H9 (cell line): ENCODE data around the gene CARD6. TPM values are rescaled to one million over a fixed set of nuclear protein-coding genes. Genes with fewer than 3 reads are reported as not detected.

ENCODE experiments used
- DNase-seq: peaks from one replicate; pipeline ENCODE4 v3.0.0-alpha.2; 2017
- H2AFZ ChIP-seq: one replicate; pipeline ENCODE4 v1.6.1; 2013; ENCODE audit warnings: mild to moderate bottlenecking, low read length, control low read depth, moderate library complexity
- H2AK5ac ChIP-seq: 2 replicates; pipeline ENCODE4 v1.6.1; 2013; ENCODE audit warnings: low read length, control low read depth, mixed read lengths; ENCODE audit not compliant: insufficient read length
- H2BK120ac ChIP-seq: one replicate; pipeline ENCODE4 v1.6.1; 2013; ENCODE audit warnings: low read depth, mild to moderate bottlenecking, low read length, control low read depth, inconsistent platforms; ENCODE audit not compliant: poor library complexity, severe bottlenecking
- H2BK12ac ChIP-seq: 2 replicates; pipeline ENCODE4 v1.6.1; 2013; ENCODE audit warnings: low read length, control low read depth, mixed read lengths, low read depth; ENCODE audit not compliant: insufficient read length
- H2BK15ac ChIP-seq: 2 replicates; pipeline ENCODE4 v1.6.1; 2013; ENCODE audit warnings: low read depth, low read length, control low read depth
- H2BK20ac ChIP-seq: one replicate; pipeline ENCODE4 v1.6.1; 2013; ENCODE audit warnings: low read depth, mild to moderate bottlenecking, low read length, control low read depth, inconsistent platforms; ENCODE audit not compliant: poor library complexity, severe bottlenecking
- H2BK5ac ChIP-seq: 2 replicates; pipeline ENCODE4 v1.6.1; 2013; ENCODE audit warnings: low read length, control low read depth, mixed read lengths; ENCODE audit not compliant: insufficient read length
- H3K14ac ChIP-seq: 2 replicates; pipeline ENCODE4 v1.6.1; 2013; ENCODE audit warnings: low read length, control low read depth; ENCODE audit not compliant: insufficient read depth
- H3K18ac ChIP-seq: 2 replicates; pipeline ENCODE4 v1.6.1; 2013; ENCODE audit warnings: low read depth, mild to moderate bottlenecking, mixed read lengths, low read length, control low read depth; ENCODE audit not compliant: insufficient read length
- H3K23ac ChIP-seq: 2 replicates; pipeline ENCODE4 v1.6.1; 2013; ENCODE audit warnings: low read length, control low read depth, mixed read lengths, low read depth; ENCODE audit not compliant: insufficient read length
- H3K23me2 ChIP-seq: 2 replicates; pipeline ENCODE4 v1.6.1; 2013; ENCODE audit warnings: low read depth, mild to moderate bottlenecking, mixed read lengths, low read length, control low read depth; ENCODE audit not compliant: insufficient read length, poor library complexity, severe bottlenecking
- H3K27ac ChIP-seq: 2 replicates; pipeline ENCODE4 v1.5.1; 2013; ENCODE audit warnings: low read length, control low read depth, mixed read lengths, low read depth; ENCODE audit not compliant: insufficient read length
- H3K27me3 ChIP-seq: 2 replicates; pipeline ENCODE4 v1.6.1; 2013; ENCODE audit warnings: low read length, control low read depth, inconsistent platforms; ENCODE audit not compliant: insufficient read depth
- H3K4ac ChIP-seq: 2 replicates; pipeline ENCODE4 v1.6.1; 2013; ENCODE audit warnings: low read depth, mild to moderate bottlenecking, control low read depth, inconsistent platforms, low read length, moderate library complexity
- H3K4me1 ChIP-seq: 2 replicates; pipeline ENCODE4 v1.6.1; 2013; ENCODE audit warnings: low read length, control low read depth, inconsistent platforms; ENCODE audit not compliant: insufficient read depth
- H3K4me2 ChIP-seq: 2 replicates; pipeline ENCODE4 v1.6.1; 2013; ENCODE audit warnings: low read length, control low read depth, mixed read lengths; ENCODE audit not compliant: insufficient read length, insufficient read depth
- H3K56ac ChIP-seq: 2 replicates; pipeline ENCODE4 v1.6.1; 2013; ENCODE audit warnings: low read depth, mild to moderate bottlenecking, mixed read lengths, low read length, control low read depth; ENCODE audit not compliant: insufficient read length
- H3K79me1 ChIP-seq: 2 replicates; pipeline ENCODE4 v1.6.1; 2013; ENCODE audit warnings: low read depth, mild to moderate bottlenecking, moderate library complexity, low read length, control low read depth, inconsistent platforms; ENCODE audit not compliant: insufficient read depth, poor library complexity, severe bottlenecking
- H3K79me2 ChIP-seq: 2 replicates; pipeline ENCODE4 v1.6.1; 2013; ENCODE audit warnings: low read length, control low read depth, inconsistent platforms; ENCODE audit not compliant: insufficient read depth
- H3K9ac ChIP-seq: 2 replicates; pipeline ENCODE4 v1.6.1; 2013; ENCODE audit warnings: low read length, control low read depth, mixed read lengths; ENCODE audit not compliant: insufficient read length; ENCODE audit errors: extremely low read depth
- H3K9me3 ChIP-seq: one replicate; pipeline ENCODE4 v1.6.1; 2013; ENCODE audit warnings: low read depth, low read length, inconsistent platforms; ENCODE audit not compliant: control insufficient read depth
- H3T11ph ChIP-seq: one replicate; pipeline ENCODE4 v1.6.1; 2013; ENCODE audit warnings: mild to moderate bottlenecking, low read length, control low read depth, inconsistent platforms
- H4K20me1 ChIP-seq: one replicate; pipeline ENCODE4 v1.6.1; 2013; ENCODE audit not compliant: control insufficient read depth, insufficient read length, insufficient read depth
- H4K5ac ChIP-seq: 2 replicates; pipeline ENCODE4 v1.6.1; 2013; ENCODE audit warnings: low read depth, mild to moderate bottlenecking, mixed read lengths, low read length, control low read depth; ENCODE audit not compliant: insufficient read length
- H4K8ac ChIP-seq: replicated peaks from 2 replicates; pipeline ENCODE4 v1.6.1; 2013; ENCODE audit warnings: low read length, control low read depth, mixed read lengths, low read depth; ENCODE audit not compliant: insufficient read length
- H4K91ac ChIP-seq: 2 replicates; pipeline ENCODE4 v1.6.1; 2013; ENCODE audit warnings: low read depth, mild to moderate bottlenecking, moderate library complexity, mixed read lengths, low read length, control low read depth; ENCODE audit not compliant: insufficient read length
- H3K27ac Mint-ChIP-seq, 3 experiments: 2 replicates in 2 of 3; 3 replicates in 1 of 3; pipeline ENCODE4 v1.8.0; 2020 to 2021; ENCODE audit warnings: mixed read lengths in 3 of 3, mild to moderate bottlenecking in 1 of 3, moderate library complexity in 1 of 3
- H3K27me3 Mint-ChIP-seq: 2 replicates; pipeline ENCODE4 v1.8.0; 2021; ENCODE audit warnings: low read depth, mild to moderate bottlenecking, moderate library complexity, mixed read lengths
- H3K36me3 Mint-ChIP-seq, 3 experiments: 2 replicates in 2 of 3; 3 replicates in 1 of 3; pipeline ENCODE4 v1.8.0; 2020 to 2021; ENCODE audit warnings: low read depth in 3 of 3, mixed read lengths in 3 of 3; ENCODE audit not compliant: insufficient read depth in 1 of 3
- H3K4me1 Mint-ChIP-seq, 2 experiments: 2 replicates each; pipeline ENCODE4 v1.8.0; 2020; ENCODE audit warnings: mixed read lengths in 2 of 2
- H3K4me3 Mint-ChIP-seq, 2 experiments: 2 replicates in 1 of 2; 3 replicates in 1 of 2; pipeline ENCODE4 v1.8.0; 2020 to 2021; ENCODE audit warnings: mild to moderate bottlenecking in 2 of 2, mixed read lengths in 2 of 2, moderate library complexity in 1 of 2
- H3K9me3 Mint-ChIP-seq, 2 experiments: 2 replicates in 1 of 2; 3 replicates in 1 of 2; pipeline ENCODE4 v1.8.0; 2020; ENCODE audit warnings: mild to moderate bottlenecking in 2 of 2, mixed read lengths in 2 of 2, moderate library complexity in 1 of 2
- WGBS: extraction: QIAGEN DNeasy Blood & Tissue Kit; methylation state at CpG from one replicate; pipeline ENCODE4 v1.1.7; 2013; ENCODE audit warnings: missing lambda C conversion rate, low lambda C conversion rate, mixed read lengths; ENCODE audit not compliant: insufficient read length; ENCODE audit errors: extremely low coverage; 5-methylcytosine and 5-hydroxymethylcytosine counted together
- total RNA-seq: library from RNA; stranded (reverse); gene quantifications from 2 replicates; pipeline ENCODE4 v1.2.1, GENCODE V29; 2021
- TF ChIP-seq, protein P1 (sequence below): fragments of 200-600 bp; sonication (generic); conservative IDR thresholded peaks from 3 replicates; pipeline ENCODE4 v1.8.0; 2021; ENCODE audit warnings: antibody characterized with exemption, mild to moderate bottlenecking

CARD6 gene
- total RNA-seq, 1 experiment from 2014 or later, result 0.35 TPM

DNA sequence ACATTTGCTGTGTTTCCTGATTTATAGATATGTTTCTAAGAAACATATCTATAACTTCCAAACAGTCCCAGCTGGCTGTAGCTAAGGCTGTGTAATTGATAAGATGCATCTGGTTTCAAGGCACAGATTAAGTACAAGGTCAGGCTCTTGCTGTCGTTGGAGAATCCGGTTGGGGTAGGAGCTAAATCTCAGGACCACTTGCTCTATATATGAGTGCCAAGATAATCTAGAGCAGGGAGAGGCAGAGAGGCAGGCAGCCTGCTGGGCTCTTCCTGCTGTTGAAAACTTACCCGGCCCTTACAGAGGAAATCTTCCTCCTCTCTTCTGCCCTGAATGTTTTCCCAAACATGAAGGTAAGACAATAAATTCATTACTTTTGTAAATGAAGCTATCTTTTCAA lies 68.1 kb downstream of the CARD6 start, which contains the start of gene C7:
Gene C7, plus strand, starts transcription at position 234 of the 400 bp plus-strand sequence. Its CDS starts 114 bp downstream, at position 348.
- TF ChIP-seq, protein P1, sequence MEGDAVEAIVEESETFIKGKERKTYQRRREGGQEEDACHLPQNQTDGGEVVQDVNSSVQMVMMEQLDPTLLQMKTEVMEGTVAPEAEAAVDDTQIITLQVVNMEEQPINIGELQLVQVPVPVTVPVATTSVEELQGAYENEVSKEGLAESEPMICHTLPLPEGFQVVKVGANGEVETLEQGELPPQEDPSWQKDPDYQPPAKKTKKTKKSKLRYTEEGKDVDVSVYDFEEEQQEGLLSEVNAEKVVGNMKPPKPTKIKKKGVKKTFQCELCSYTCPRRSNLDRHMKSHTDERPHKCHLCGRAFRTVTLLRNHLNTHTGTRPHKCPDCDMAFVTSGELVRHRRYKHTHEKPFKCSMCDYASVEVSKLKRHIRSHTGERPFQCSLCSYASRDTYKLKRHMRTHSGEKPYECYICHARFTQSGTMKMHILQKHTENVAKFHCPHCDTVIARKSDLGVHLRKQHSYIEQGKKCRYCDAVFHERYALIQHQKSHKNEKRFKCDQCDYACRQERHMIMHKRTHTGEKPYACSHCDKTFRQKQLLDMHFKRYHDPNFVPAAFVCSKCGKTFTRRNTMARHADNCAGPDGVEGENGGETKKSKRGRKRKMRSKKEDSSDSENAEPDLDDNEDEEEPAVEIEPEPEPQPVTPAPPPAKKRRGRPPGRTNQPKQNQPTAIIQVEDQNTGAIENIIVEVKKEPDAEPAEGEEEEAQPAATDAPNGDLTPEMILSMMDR, result no peak
- no peak within 1 kb of the TSS for H3T11ph ChIP-seq
- H3K27me3 ChIP-seq, result no peaks in the 10 kb centered on the region
- Mint-ChIP-seq H3K27ac (no peak within 1 kb of the TSS), H3K9me3 (no peaks in the 10 kb centered on the region; a peak in 1 of 5 replicates), H3K36me3 (no peaks in the 10 kb centered on the region), H3K4me1 (peaks cover 7 to 12% of the 10 kb centered on the region in 2 experiments), H3K4me3 (no peak within 1 kb of the TSS), H3K27me3 (peaks cover 3% of the 10 kb centered on the region; the same call in 1 of the 2 replicates)
- no peaks in the 10 kb centered on the region for H4K20me1 ChIP-seq
- H4K5ac ChIP-seq, result no peak within 1 kb of the TSS
- no peak within 1 kb of the TSS for H2BK12ac ChIP-seq
- no peak within 1 kb of the TSS for H2AFZ ChIP-seq
- H4K91ac ChIP-seq, result no peak within 1 kb of the TSS
- no peak within 1 kb of the TSS for H3K9ac ChIP-seq
- WGBS, result no CpG with 5 or more reads among the region's 3 CpGs
- H3K23ac ChIP-seq, result no peak within 1 kb of the TSS
- H2BK20ac ChIP-seq, result no peak within 1 kb of the TSS
- no peak within 1 kb of the TSS for H2BK5ac ChIP-seq
- no peak within 1 kb of the TSS for H3K27ac ChIP-seq
- DNase-seq, result no peak
- no peak within 1 kb of the TSS for H2AK5ac ChIP-seq
- no peak within 1 kb of the TSS for H2BK15ac ChIP-seq
- no peaks in the 10 kb centered on the region for H3K23me2 ChIP-seq
- H4K8ac ChIP-seq, result no peak within 1 kb of the TSS
- H2BK120ac ChIP-seq, result no peak within 1 kb of the TSS
- H3K4ac ChIP-seq, result no peak within 1 kb of the TSS
- H3K79me1 ChIP-seq, result no peaks in the 10 kb centered on the region
- no peak within 1 kb of the TSS for H3K14ac ChIP-seq
- H3K79me2 ChIP-seq, result no peaks in the 10 kb centered on the region
- no peak within 1 kb of the TSS for H3K56ac ChIP-seq
- no peaks in the 10 kb centered on the region for H3K9me3 ChIP-seq
- no peak within 1 kb of the TSS for H3K18ac ChIP-seq
- H3K4me2 ChIP-seq, result no peak within 1 kb of the TSS
- H3K4me1 ChIP-seq, result no peaks in the 10 kb centered on the region
